Epithelial cell of prostate (primary cell): ENCODE data around the gene TGFBR3.

ENCODE experiments used
- DNase-seq: peaks from one replicate; pipeline ENCODE4 v3.0.0-alpha.2; 2011; ENCODE audit warnings: low read depth, low spot score
- H3K27ac ChIP-seq: fragments of 450-650 bp; 2 replicates; pipeline ENCODE4 v1.5.1; 2017; ENCODE audit warnings: mild to moderate bottlenecking

The TGFBR3 gene

DNA sequence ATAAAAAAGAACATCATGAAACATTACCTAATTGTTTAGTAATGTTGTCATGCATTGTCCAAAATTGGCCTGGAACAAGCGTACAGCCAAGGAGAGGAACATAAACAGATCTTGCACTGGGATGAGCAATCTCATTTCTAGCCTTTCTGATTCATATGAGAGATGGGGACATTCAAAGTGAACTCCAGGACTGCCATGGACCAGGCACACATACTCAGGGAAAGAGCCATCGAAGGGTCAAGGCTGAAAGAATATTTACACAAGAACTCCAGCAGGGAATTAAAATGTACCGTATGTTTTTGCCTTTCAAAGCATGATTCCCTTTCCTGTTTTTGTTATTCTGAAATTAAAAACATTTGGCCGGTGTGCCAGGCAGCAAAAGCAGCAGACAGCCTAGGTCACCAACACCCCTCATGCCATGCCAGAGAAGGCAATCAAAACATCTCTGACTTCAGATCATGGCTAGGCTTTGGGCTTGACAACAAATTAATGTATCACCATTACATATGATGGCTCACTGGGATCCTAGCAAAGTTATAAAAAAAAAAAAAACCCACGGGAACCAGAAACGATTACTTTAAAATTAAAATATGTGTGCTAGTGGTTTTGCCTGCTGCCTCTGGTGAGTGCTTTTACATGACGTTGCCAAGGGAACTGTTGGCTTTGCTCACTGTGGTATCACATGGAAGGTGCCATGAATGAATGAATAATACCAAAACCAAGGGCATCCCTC, 159.8 kb downstream of the TGFBR3 start:
- H3K27ac ChIP-seq, result no peak overlapping the region
- no peak for DNase-seq

GRCh38 chr1:91725618-91725988, 160.3 kb downstream of the TGFBR3 start:
- H3K27ac ChIP-seq, result no peak overlapping the region
- no peak for DNase-seq

DNA sequence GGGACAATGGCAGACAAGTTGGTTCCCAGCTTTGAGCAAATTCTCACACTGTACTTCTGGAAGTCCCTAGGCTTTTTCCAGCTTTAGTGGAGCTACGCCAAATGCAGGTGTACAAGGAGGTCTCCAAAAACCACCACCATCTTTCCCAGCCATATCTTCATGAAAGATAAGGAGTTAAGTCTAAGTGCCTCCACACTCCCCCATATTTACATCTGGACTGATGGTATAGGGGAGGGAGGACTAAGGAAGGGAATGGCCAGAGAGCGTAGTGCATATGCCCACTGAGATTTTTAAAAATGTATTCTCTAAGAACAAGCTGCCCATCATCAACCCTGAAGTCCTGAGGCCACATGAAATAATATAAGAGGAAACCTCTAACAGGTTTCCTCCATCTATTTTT, 161.3 kb downstream of the TGFBR3 start:
- no peak overlapping the region for H3K27ac ChIP-seq

GRCh38 chr1:91724231-91724630, 161.7 kb downstream of the TGFBR3 start:
- no peak for DNase-seq
- no peak overlapping the region for H3K27ac ChIP-seq

More for the DNA sequence above, 161.3 kb downstream of the TGFBR3 start:
- no peak for DNase-seq

DNA sequence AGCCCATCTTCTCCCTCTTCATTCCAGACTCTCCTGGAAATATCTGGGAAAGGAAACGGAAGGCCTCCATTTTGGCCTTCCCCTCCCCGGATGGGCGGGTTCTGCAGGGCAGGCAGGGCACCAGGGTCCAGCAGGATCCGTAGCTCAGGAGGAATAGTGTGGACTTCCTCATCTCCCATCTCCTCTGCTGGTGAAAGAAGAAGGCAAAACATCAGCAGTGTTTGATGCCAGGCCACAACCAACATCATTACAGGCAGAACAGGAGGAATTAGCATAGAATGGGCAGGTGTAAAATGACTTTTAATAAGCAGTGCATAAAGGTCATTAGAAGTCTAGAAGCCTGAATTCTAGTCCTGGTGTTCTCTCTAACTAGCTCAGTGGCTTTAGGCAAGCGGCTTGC, 165.9 kb downstream of the TGFBR3 start:
- DNase-seq, result no peak
- H3K27ac ChIP-seq, result no peak overlapping the region

GRCh38 chr1:91718877-91719276, 167.1 kb downstream of the TGFBR3 start:
- DNase-seq, result no peak
- no peak overlapping the region for H3K27ac ChIP-seq

- no peak for DNase-seq
- no peak overlapping the region for H3K27ac ChIP-seq
These were observed 167.6 kb downstream of the TGFBR3 start for GRCh38 chr1:91718368-91718767.

GRCh38 chr1:91717839-91718238, 168.1 kb downstream of the TGFBR3 start:
- no peak for DNase-seq
- no peak overlapping the region for H3K27ac ChIP-seq

GRCh38 chr1:91716339-91716738, 169.6 kb downstream of the TGFBR3 start:
- no peak overlapping the region for H3K27ac ChIP-seq

GRCh38 chr1:91715416-91716000, 170.4 kb downstream of the TGFBR3 start:
- no peak for DNase-seq
- H3K27ac ChIP-seq, result no peak overlapping the region

More at GRCh38 chr1:91716339-91716738, 169.6 kb downstream of the TGFBR3 start:
- no peak for DNase-seq

DNA sequence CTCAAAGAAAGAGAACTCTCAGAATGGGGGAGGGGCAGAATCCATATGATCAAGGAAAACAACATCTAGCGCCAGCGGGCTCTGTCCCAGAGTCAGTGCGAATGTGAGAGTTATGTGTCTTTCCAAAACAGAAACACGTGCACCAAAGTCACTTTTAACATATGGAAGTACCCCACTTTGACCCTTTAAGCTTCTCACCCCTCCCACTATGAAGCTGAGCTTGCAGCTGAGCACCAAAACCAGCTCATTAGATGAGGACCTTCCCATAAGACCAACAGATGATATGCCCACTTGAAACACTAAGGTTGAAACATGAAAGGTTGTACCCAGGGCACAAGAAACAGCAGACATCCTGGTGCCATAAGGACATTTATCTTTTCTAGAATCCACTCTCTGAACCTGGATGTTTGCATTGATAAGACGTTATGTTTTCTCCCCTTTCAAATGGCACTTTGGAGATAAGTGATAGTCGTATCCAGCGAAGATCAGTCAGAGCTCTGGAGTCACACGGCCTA, 171.0 kb downstream of the TGFBR3 start:
- DNase-seq, result no peak
- H3K27ac ChIP-seq, result no peak overlapping the region

GRCh38 chr1:91712981-91713841, 172.7 kb downstream of the TGFBR3 start:
- no peak overlapping the region for H3K27ac ChIP-seq
- DNase-seq, result no peak

DNA sequence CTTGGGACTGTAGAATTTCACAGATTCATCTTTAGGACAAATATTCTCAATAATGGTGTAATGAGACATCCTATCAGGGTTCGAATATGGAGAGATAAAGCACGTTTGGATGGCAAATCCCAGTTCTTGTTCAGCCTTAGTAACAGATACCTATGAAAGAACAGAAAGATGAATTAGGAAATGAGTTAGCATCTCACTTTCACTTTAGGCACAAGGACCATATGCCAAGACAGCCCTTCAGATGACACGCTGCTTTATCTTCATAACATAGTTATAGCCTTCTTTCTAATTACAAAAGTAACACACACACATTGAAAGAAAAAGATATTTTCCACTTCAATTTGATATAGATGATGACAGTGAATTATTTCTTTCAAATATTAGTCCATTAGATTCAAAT, 173.6 kb downstream of the TGFBR3 start:
- no peak for DNase-seq
- no peak overlapping the region for H3K27ac ChIP-seq

DNA sequence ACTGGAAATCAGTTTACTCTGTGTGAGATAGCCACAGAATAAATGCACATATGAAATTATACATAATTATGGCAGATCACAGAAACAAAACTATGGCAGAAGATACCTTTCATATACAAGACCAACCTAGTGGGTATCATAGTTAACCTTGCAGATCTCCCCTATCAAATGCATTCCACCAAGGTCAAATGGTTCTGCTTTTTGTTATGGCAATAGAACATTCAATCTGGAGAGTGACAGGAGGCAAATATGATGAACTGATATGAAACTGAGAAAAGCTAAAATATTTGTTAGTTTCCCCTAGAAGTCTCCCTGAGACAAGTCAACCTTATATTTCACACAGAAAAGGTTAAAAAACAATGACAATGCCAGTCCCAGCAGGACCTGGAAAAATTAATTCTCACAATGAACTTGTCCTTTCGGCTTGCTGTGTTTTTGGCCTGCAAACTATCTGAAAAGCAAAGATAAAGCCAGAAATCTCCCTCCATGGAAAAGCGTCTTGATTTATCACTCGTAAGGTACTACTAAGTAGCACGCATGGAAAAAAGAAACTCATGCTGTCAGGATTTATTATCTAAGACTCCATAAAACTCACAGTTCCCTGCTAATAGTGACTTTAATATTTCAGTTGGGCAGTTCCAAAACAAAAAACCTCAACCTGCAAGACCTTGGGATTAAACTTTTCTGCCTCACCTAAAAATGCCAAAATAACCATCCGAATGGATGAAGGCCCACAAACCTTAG, 174.3 kb downstream of the TGFBR3 start:
- no peak overlapping the region for H3K27ac ChIP-seq
- no peak for DNase-seq

DNA sequence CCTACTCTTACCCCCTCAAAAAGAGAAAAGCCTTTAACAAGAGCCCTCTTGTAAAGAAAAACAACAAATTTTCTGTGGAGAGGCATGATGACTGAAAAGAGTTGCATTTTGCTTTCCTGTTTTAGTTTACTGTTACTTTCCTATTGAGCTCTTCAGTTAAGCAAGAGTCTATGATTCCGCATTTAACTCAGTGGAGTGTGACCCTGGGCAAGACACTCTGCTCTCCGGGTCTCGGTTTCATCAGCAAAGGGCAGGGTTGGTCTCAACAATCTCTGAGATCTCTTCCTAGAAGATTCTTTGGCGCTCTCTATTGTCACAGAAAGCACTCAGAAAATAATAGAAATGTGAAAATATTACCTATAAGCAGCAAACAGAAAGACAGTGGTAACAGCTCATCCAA, 175.7 kb downstream of the TGFBR3 start:
- no peak for DNase-seq
- no peak overlapping the region for H3K27ac ChIP-seq

DNA sequence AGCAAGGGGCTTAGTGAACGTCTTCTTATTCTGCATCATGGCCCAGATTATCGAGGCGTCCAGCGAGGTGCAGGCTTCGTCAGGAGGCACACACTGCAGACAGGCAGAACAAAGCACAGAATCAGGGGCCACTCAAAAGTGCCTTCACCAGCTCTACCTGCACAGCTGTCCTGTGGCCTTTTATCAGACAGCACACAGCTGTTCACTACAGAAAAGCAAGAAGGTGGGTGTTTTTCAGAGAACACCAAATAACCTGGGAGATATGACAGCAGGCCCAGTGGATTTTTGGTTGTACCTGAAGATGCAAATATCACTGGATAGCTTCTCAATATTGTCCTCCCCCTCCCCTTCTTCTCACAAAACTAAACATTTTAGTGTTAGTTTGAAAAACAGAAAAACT, 177.3 kb downstream of the TGFBR3 start:
- no peak for DNase-seq
- H3K27ac ChIP-seq, result no peak overlapping the region

- DNase-seq, result no peak
- no peak overlapping the region for H3K27ac ChIP-seq
These were observed 178.1 kb downstream of the TGFBR3 start for GRCh38 chr1:91707890-91708218.

DNA sequence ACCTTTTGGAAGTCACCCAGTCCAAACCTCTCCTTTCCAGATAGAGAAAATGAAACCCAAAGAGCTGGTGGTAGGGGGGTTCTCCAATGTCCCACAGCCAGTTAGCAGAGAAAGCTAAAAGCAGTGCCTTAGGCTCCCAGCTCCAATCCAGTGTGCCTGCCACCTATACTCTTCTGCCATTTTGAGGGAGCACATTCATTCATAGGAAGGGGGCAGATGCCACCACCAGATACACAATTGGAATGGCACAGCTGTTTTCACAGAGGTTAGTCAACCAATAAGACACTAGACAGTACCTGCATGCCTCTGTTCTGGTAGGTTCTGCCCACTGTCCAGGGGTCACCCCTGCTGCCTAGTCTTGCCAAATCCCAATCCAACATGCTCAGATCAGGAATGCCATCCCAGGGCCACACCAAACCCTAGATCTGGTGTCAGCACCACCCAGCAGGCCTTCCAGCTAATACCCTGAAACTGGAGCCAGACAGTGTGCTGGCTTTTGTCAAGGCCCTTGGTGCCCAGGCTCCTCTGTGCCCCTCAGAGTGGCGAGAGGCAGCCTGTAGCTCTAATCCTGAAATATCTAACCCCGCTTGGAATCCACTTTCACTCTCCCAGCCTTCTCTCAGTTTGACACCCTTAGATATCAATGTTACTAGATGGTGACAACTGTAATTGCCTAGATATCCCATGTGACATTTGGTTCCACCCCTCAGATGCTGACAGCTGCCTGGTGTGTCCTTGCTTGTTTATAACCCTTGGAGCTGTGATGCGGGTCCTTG, 178.6 kb downstream of the TGFBR3 start:
- H3K27ac ChIP-seq, result no peak overlapping the region

DNA sequence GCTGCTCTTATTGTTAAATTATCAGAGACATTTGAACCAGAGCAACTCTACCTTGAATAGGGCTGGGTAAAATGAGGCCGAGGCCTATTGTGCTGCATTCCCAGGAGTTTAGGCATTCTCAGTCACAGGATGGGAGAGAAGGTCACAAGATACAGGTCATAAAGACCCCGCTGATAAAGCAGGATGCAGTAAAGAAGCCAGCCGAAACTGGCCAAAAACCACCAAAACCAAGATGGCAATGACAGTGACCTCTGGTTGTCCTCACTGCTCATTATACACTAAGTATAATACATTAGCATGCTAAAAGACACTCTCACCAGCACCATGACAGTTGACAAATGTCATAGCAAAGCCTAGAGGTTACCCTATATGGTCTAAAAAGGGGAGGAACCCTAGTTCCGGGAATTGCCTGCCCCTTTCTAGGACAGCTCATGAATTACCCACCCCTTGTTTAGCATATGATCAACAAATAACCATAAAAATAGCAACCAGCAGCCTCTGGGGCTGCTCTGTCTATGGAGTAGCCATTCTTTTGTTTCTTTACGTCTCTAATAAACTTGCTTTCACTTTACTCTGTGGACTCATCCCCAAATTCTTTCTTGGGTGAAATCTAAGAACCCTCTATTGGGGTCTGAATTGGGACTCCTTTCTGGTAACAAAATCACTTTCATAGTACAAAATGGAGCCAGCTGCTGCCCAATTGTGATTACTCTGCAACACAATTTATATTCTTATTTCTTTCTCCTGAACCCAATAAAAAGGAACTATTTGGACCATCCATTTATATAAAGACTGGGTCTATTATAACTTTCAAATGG, 179.6 kb downstream of the TGFBR3 start:
- H3K27ac ChIP-seq, result no peak overlapping the region
- DNase-seq, result no peak

More for the DNA sequence above, 178.6 kb downstream of the TGFBR3 start:
- DNase-seq, result no peak
